GM13977 (cell line): ENCODE results near the gene ZBED2.
"Not testable (repeated sequence)": the region's sequence is repeated elsewhere in the genome, so short reads cannot be mapped to it uniquely, and the experiment has no call there.

ENCODE experiments used
- DNase-seq: peaks from one replicate; pipeline ENCODE4 v3.0.0; 2012; ENCODE audit warnings: low spot score
- in situ Hi-C: fragments of 300-500 bp; cut with MboI; formaldehyde crosslinking; loops from one replicate; pipeline ENCODE4 v1.12.0; 2022; ENCODE audit warnings: low sequenced_read_pairs, low pct_unique_long_range_greater_than_20kb, mixed read lengths, inconsistent platforms; ENCODE audit not compliant: unreplicated experiment
- TF ChIP-seq, protein P1 (sequence below): IDR thresholded peaks from 2 replicates; pipeline ENCODE4 v1.5.1; 2012; ENCODE audit warnings: mild to moderate bottlenecking, control low read depth; ENCODE audit not compliant: insufficient read depth; ENCODE audit errors: extremely low read depth, missing control alignments

The ZBED2 gene

DNA sequence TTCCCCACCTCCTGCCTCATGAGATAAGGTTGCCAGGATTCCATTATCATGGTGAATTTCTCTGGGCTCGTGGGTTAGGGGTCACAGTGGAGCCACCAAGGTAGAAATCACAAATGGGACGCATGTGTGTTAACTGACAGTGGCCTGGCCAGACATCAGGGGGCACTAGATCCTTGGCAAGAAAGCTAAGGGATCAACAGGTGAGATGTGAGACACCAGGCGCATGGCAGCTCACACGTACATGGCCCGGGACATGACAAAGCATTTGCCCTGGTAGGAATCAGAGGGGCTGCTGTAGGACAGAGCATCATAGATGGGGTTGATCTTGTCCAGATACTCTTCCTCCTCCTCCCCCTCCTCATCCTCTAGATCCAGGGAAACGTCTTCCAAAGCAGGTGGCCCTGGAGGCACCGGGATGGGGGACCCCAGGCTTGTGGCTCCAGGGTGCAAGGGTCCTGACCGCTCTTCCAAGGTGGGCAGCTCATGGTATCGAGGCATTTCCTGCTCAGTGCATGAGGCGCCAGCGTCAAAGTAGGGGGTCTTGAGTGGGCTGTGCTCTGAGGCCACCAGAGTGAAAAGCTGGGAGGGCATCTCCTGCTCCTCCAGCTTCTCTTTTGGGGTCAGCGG, 24.6 kb downstream of the ZBED2 start:
- TF ChIP-seq, protein P1, sequence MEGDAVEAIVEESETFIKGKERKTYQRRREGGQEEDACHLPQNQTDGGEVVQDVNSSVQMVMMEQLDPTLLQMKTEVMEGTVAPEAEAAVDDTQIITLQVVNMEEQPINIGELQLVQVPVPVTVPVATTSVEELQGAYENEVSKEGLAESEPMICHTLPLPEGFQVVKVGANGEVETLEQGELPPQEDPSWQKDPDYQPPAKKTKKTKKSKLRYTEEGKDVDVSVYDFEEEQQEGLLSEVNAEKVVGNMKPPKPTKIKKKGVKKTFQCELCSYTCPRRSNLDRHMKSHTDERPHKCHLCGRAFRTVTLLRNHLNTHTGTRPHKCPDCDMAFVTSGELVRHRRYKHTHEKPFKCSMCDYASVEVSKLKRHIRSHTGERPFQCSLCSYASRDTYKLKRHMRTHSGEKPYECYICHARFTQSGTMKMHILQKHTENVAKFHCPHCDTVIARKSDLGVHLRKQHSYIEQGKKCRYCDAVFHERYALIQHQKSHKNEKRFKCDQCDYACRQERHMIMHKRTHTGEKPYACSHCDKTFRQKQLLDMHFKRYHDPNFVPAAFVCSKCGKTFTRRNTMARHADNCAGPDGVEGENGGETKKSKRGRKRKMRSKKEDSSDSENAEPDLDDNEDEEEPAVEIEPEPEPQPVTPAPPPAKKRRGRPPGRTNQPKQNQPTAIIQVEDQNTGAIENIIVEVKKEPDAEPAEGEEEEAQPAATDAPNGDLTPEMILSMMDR: no peak
- in situ Hi-C loops: no loop called here
- DNase-seq: no peak

DNA sequence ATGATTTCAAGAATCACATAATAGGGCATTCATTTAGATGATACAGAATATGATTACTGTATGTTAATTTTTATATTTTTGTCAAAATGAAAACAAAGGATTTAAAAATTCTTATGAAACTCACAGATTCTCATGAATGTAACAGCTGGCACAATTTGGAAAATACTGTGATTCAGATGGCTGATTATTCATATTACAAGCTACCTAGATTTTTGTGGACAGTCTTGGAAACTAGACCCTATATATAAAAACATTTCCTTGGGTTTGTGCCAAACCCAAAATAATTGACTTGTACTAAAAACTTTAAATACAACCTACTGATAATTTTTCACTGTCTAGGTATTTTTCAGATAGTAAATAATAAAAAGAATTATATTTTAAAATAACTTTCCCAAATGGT, 26.2 kb downstream of the ZBED2 start:
- in situ Hi-C loops: no loop called here
- TF ChIP-seq, protein P1: no peak
- no peak for DNase-seq

DNA sequence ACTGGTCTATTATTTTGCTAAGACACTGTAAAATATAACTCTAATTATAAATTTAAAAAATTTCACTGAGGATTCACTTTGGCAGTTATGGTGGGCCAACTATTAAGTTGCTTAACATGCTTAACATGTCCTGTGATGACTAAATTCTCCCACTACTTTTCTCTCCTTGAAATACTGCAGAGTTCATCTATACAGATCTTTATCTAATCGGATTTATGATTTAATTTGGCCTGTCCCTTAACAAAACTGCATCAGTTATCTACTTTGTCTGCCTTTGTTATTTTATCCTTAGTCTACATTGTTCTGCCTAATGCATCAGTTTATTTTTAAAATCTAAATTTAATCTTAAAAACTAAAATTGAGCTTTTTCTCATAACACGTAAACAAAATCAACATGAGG, 26.8 kb downstream of the ZBED2 start:
- in situ Hi-C loops: no loop called here
- DNase-seq: no peak
- TF ChIP-seq, protein P1: no peak

DNA sequence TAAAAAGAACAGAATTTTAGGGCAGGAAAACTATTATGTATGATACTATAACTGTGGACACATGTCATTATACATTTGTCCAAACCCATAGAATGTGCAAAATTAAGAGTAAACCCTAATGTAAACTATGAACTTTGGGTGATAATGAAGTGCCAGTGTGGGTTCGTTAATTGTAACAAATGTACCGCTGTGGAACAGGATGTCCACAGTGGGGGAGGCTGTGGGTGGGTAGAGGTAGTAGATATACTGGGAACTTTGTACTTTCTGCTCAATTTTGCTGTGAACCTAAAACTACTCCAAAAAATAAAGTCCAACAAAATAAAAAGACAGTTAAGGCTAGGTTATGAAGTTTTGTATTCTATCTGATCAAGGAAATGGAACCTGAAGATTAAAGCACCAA, 28.3 kb downstream of the ZBED2 start:
- in situ Hi-C loops: no loop called here
- no peak for DNase-seq
- TF ChIP-seq, protein P1: no peak

DNA sequence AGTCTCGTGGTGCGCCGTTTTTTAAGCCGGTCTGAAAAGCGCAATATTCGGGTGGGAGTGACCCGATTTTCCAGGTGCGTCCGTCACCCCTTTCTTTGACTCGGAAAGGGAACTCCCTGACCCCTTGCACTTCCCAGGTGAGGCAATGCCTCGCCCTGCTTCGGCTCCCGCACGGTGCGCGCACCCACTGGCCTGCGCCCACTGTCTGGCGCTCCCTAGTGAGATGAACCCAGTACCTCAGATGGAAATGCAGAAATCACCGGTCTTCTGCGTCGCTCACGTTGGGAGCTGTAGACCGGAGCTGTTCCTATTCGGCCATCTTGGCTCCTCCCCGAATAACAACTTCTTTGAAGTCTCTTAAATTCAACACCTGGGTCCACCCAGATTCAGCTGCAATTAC, 33.2 kb downstream of the ZBED2 start:
- DNase-seq, in situ Hi-C loops: not testable (repeated sequence)

DNA sequence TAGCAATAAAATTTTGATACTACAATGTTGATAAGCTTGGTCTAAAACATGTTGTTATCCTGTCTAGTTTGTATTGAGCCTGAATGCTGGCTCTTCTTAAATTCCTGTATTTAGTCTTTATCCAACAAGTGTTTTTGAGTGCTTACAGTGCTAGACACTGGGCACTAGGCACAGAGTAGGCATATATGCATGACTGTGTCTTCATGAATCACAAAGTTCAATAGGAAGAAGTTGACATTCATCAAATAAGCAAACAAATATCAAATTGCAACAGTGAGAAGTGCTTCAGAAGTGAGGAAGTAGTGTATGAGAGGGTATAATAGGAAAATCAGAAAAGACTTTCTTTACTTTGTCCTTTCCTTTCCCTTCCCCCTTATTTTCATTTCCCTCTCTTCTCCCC, 46.4 kb downstream of the ZBED2 start:
- no peak for DNase-seq
- in situ Hi-C loops: no loop called here
- TF ChIP-seq, protein P1: no peak

DNA sequence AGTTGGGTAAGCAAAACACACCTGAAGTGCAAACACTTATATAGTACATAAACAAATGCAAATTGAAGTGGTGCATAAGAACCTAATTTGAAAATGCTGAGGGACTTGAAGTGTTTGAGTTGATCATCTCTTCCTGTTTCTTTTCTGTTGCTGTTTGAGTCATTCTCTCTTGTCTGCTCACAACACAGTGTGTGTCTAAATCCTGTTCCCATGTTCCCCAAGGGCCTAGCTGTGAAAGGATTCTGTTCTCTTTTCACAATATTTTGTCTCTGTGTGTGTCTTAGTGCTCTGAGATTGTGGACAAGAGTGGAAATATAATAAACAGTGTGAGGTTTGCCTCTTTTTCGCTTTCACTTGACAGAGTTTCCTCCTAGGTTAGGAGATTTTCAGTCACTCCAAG, 47.1 kb downstream of the ZBED2 start:
- no peak for DNase-seq
- TF ChIP-seq, protein P1: no peak
- in situ Hi-C loops: no loop called here
